GM12892 (cell line): Measurements from ENCODE around the gene CDC40. TPM values are rescaled to one million over a fixed set of nuclear protein-coding genes. Genes with fewer than 3 reads are reported as not detected.

Source experiments
- DNase-seq: peaks from one replicate; pipeline ENCODE4 v3.0.0; 2011; ENCODE audit not compliant: insufficient read length
- FAIRE-seq: peaks from 2 replicates; lab custom pipeline; 2011; peaks lifted over from hg19 to GRCh38; lab: Jason Lieb, UNC
- POLR2A ChIP-seq: IDR thresholded peaks from 2 replicates; pipeline ENCODE4 v1.6.1; 2011; ENCODE audit warnings: low read depth, low read length, control low read depth
- POLR2AphosphoS5 ChIP-seq: IDR thresholded peaks from 2 replicates; pipeline ENCODE4 v1.6.1; 2011; ENCODE audit warnings: low read depth, low read length, control low read depth
- TAF1 ChIP-seq: IDR thresholded peaks from 2 replicates; pipeline ENCODE4 v1.6.1; 2011; ENCODE audit warnings: low read depth, mild to moderate bottlenecking, control low read depth, low read length, borderline replicate concordance
- polyA plus RNA-seq: library from polyadenylated mRNA; unstranded; fragments of >200 nt; gene quantifications from one replicate; pipeline ENCODE4 v1.2.1, GENCODE V29; 2012; ENCODE audit warnings: missing spikeins, inconsistent platforms; ENCODE audit not compliant: missing spikeins

CDC40 gene
- 20.4 TPM for polyA plus RNA-seq

DNA sequence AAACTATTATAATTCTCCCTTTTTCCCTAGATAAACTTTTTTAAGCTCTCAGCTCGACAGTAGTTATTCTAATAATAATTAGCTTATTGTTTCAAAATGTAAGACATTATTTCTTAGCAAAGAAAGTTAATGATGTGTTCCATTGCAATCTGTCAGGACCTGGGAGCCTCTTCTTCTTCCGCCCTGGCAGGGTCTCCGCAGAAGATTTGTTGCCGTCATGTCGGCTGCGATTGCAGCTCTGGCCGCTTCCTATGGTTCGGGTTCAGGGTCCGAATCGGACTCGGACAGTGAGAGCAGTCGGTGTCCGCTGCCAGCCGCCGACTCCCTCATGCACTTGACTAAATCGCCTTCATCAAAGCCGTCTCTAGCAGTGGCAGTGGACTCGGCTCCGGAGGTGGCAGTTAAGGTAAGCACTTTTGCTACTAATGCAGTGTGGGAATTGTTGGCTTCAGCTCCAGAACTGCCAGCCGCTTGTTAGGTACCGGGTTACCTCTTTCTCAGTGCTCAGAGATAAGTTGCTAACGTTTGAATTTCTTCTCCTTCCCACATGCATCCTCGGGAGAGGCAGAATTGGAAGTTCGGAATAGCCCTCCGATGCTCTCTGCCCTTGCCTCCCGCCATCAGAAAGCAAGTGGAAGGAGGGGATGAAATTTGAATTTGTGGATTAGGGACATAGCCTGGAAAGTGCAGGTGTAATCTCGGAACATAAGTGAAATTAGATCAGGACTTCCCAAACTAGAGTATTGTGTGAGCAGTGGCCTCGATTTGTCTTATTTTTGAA lies at the start of gene CDC40:
TSS of gene CDC40 (plus strand) at position 200 of the 781 bp plus-strand sequence. CDS start at position 218, 18 bp downstream.
- peak; percentile 67 for FAIRE-seq
- peak; percentile 28 for DNase-seq
- TF ChIP-seq POLR2A: peak; percentile 78
- TF ChIP-seq TAF1: no peak
- TF ChIP-seq POLR2AphosphoS5: peak; percentile 66

DNA sequence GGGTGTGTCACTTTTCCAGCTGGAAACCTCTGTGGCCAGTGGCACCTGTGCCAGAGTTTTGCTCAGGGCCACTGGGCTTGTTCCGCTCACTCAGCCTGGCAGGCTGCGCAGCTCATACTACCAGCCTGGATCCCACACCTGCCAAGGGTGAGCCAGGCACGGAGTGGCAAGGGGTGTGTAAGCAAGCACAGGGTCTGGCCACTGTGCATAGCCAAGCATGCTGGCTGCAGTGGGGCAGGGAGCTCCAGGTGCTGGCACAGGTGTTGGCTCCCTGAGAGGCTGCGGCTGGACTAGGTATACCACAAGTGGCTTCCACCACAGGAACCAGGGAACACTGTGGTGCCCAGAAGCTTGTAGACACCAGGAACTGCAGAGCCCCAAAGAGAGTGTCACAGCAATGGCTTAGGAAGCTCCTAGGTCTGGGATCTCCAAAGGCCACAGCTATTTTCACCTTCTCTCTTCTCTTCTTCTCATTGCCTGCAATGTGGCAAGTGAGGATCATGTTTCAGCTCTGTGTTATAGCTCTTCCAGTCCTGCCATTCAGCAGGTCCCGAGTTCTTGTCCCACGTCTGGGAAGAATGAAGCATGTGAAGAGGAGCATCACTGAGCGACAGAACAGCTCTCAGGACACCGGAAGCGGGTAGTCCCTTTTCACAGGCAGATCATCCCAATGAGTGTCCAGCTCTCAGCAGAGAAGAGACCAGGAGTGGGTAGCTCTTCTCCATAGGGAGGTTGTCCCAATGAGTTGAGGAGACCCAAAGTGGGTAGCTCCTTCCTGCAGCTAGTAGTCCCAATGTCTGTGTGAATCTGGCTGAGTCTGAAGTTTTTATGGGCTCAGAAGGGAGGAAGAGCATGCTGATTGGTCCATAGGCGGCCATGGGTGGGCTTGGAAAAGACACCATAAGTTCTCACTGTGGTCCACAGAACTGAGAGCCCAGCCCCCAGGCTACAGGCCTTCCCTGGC lies 42.0 kb upstream of the CDC40 start:
- FAIRE-seq (no peak), DNase-seq (no peak)
- no peak for TF ChIP-seq TAF1
- TF ChIP-seq POLR2A: no peak
- TF ChIP-seq POLR2AphosphoS5: no peak

DNA sequence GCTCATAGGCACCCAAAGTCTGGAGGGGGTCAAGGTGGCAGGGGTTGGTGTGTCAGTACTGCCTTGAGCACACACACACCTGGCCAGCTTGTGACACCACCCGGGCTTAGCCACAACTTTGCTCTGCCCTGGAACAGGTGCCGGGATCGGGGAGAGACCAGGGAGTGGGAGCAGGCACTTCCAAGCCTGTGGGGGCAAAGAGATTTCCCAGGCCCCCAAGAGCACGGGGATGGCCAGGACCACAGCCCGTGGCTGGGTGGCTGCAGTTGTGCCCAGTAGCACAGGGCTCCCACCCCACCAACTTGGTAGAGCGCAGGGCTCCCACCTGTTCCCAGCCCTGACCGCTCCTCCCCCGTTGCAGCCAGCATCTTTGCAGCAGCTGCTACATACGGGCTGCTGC lies 41.2 kb upstream of the CDC40 start:
- TF ChIP-seq TAF1 (no peak), POLR2A (no peak), POLR2AphosphoS5 (no peak)
- FAIRE-seq: no peak
- no peak for DNase-seq

DNA sequence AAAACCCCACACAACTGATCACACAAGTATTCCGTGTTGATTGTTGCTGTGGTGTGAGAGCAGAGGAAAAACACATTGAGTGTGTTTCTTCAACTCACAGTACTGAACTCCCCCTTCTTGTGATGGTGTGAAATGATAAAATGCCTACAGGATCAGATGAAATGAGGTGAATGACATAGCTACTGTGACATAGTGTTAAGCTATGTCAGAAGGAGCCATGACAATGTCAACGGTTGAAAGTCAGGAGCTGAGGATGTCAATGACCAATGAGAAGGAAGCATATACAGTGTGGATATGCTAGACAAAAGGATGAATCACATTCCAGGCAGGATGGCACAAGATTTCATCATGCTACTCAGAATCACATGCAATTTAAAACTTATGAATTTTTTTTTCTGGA lies 39.6 kb upstream of the CDC40 start:
- TF ChIP-seq POLR2AphosphoS5 (no peak), TAF1 (no peak), POLR2A (no peak)
- DNase-seq (no peak), FAIRE-seq (no peak)

DNA sequence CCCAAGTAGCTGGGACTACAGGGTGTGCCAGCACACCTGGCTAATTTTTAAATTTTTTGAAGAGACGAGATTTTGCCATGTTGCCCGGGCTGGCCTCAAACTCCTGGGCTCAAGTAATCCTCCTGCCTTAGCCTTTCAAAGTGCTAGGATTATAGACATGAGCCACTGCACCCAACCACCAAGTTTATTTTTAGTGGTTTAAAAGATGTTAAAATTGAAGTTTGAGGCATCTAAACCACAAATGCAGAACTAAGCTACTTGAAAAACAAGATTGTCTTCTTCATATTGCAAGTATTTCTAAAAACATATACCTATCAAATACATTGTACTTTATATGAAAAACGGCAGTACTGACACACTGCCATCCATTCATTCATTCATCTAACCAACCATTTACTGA lies 32.4 kb upstream of the CDC40 start:
- DNase-seq (no peak), FAIRE-seq (no peak)
- TF ChIP-seq TAF1: no peak
- TF ChIP-seq POLR2A: no peak
- no peak for TF ChIP-seq POLR2AphosphoS5

DNA sequence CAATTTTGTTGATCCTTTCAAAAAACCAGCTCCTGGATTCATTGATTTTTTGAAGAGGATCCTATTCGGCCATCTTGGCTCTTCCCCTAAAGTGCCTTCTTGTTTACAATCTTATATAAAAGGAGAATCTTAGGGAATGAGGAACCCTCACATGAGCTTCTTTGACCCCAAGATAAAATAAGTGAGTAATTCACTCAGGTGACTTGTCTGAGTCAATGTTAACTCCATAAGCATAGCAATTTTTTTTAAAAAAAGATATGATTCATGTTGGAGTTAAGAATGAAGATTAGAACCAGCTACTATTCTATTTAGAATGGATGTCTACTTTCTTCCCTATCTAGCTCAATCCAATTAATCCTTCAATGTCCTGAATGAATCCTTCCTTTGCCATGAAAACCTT lies 21.7 kb upstream of the CDC40 start:
- no peak for TF ChIP-seq TAF1
- no peak for TF ChIP-seq POLR2A
- TF ChIP-seq POLR2AphosphoS5: no peak

DNA sequence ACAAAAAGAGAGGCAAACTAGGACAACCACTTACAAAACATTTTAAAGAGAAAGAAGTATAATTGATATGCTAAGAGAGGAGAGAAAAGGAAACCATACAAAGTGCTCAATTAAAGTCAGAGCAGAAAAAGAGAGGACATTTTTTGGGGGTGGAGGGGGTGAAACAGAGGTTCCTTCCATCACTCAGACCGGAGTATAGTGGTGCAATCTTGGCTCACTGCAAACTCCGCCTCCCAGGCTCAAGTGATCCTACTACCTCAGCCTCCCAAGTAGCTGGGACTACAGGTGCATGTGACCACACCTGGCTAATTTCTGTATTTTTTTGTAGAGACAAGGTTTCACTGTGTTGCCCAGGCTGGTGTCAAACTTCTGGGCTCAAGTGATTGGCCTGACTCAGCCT lies 10.1 kb upstream of the CDC40 start:
- FAIRE-seq (no peak), DNase-seq (no peak)
- TF ChIP-seq POLR2A (no peak), POLR2AphosphoS5 (no peak), TAF1 (no peak)

More for the DNA sequence above, 21.7 kb upstream of the CDC40 start:
- FAIRE-seq (no peak), DNase-seq (no peak)

DNA sequence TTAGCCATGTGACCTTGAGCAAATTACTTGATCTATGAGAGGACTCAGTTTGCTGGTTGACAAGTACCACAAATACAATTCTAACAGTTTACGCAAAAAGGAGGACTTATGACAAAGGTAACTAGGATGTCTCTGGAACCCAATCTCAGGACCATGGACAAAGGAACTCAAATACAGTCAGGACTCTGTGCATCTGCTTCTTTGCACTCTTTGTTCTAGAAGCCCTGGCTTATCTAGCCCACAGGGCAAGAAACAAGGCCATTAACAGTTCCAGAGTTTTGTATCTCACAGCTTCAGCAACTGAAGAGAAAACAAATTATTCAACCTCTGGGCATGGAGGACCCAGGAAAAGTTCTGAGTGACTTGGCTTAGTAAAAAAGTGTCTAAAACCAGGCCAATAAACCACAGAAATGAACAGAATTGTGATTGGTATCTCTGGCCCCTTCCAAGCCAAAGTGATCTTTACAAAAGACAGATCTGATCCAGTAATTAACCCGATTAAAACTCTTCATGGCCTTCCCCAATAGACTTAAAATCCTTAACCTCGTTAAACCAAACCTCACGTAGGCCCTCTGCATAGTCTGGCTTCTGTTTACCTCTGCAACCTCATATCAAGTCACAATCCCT lies 6.6 kb upstream of the CDC40 start:
- FAIRE-seq (no peak), DNase-seq (no peak)

DNA sequence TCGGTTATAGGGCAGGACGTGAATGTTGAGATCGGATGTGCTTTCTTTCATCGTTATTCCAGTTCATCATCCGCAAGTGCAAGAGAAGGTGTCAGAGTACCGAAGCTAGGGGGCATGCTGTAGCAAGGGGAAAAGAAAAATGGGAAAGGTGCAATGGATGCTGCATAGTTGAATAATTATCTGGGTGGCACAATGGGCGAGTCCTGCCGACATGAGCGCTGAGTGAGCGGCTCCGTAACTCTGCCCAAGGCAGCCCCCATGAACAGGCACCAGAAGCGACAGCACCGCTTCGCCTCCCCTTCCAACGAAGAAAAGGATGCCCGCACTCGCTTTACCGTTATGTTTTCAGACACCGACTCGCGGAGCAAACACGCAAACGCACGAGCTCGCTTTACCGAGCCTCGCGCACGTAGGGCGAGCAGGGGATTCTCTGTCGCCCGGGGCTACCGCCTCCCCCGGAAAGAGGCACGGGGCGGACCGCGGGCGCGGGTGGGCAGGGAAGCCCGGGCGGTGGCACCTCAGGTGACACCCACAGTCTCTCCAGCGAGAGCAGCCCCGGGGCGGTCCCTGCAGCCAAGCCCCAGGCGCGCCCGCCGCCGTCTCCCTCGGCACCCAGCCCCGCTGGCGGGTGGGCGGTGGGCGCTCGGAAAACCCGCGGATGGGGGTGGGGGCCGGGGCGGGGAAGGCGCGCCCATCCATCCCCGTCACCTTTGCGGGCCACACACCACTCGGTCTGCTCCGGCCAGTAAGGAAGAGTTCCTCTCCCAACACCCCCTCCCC lies 1.4 kb upstream of the CDC40 start:
- FAIRE-seq (peak; percentile 90), DNase-seq (no peak)
- no peak for TF ChIP-seq POLR2AphosphoS5
- no peak for TF ChIP-seq POLR2A
- no peak for TF ChIP-seq TAF1

More for the DNA sequence above, 6.6 kb upstream of the CDC40 start:
- TF ChIP-seq POLR2A (no peak), POLR2AphosphoS5 (no peak)
